Upper lobe of left lung (tissue), 4 donors: ENCODE data around the gene CNOT4.

Experiments
- EP300 ChIP-seq, 4 donors: sonication (generic); formaldehyde crosslinking; IDR thresholded peaks; one replicate each; pipeline ENCODE4 v1.5.1; 2017; ENCODE audit warnings: antibody characterized with exemption in 4 of 4, control low read depth in 2 of 4
- POLR2A ChIP-seq, 4 donors: fragments of 450-650 bp; IDR thresholded peaks; one replicate each; pipeline ENCODE4 v1.5.1; 2016 to 2017; ENCODE audit warnings: antibody characterized with exemption in 4 of 4, mild to moderate bottlenecking in 2 of 4
- TF ChIP-seq, protein P1 (sequence below), 6 experiments: fragments of 450-650 bp in 4 of 6; fragments of 200-600 bp in 2 of 6; sonication (generic) in 2 of 6; IDR thresholded peaks; one replicate each; pipeline ENCODE4 v1.5.1; 2016 to 2019; ENCODE audit warnings: antibody characterized with exemption in 6 of 6

DNA sequence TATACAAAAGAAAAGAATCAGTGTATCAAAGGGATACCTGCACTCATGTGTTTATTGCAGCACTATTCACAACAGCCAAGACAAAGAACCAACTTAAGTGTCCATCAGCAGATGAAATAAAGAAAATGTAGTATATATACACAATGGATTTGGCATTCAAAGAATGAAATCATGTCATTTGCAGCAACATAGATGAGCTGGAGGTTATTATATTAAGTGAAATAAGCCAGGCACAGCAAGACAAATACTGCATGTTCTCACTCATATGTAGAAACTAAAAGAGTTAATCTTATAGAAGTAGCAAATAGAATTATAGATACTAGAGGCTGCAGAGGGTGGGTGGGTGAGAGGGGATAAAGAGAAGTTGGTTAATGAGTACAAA lies 28.3 kb downstream of the CNOT4 start:
- TF ChIP-seq, protein P1, sequence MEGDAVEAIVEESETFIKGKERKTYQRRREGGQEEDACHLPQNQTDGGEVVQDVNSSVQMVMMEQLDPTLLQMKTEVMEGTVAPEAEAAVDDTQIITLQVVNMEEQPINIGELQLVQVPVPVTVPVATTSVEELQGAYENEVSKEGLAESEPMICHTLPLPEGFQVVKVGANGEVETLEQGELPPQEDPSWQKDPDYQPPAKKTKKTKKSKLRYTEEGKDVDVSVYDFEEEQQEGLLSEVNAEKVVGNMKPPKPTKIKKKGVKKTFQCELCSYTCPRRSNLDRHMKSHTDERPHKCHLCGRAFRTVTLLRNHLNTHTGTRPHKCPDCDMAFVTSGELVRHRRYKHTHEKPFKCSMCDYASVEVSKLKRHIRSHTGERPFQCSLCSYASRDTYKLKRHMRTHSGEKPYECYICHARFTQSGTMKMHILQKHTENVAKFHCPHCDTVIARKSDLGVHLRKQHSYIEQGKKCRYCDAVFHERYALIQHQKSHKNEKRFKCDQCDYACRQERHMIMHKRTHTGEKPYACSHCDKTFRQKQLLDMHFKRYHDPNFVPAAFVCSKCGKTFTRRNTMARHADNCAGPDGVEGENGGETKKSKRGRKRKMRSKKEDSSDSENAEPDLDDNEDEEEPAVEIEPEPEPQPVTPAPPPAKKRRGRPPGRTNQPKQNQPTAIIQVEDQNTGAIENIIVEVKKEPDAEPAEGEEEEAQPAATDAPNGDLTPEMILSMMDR (IDR thresholded peaks at IDR 0.05) = no peak
- no peak for TF ChIP-seq POLR2A (IDR thresholded peaks at IDR 0.05)
- no peak for TF ChIP-seq EP300 (IDR thresholded peaks at IDR 0.05)
